BE2C (cell line): ENCODE measurements around the gene GATD1.
A peak's percentile ranks its signal among the peaks of the same experiment; 100 is the strongest.

Experiments used
- DNase-seq: peaks from one replicate; pipeline ENCODE4 v3.0.0-alpha.2; 2020
- H3K27me3 ChIP-seq: fragments of 250-450 bp; sonication (Bioruptor Pico); 2 replicates; pipeline ENCODE4 v1.5.1; 2020; ENCODE audit warnings: mild to moderate bottlenecking
- H3K36me3 ChIP-seq: fragments of 250-450 bp; sonication (Bioruptor Pico); 2 replicates; pipeline ENCODE4 v1.5.1; 2020; ENCODE audit warnings: mild to moderate bottlenecking
- H3K4me1 ChIP-seq: fragments of 250-450 bp; sonication (Bioruptor Pico); 2 replicates; pipeline ENCODE4 v1.5.1; 2020
- H3K4me3 ChIP-seq: 2 replicates; pipeline ENCODE4 v1.5.1; 2011; ENCODE audit warnings: low read depth, low read length
- H3K9me3 ChIP-seq: fragments of 250-450 bp; sonication (Bioruptor Pico); 2 replicates; pipeline ENCODE4 v1.5.1; 2020
- TF ChIP-seq, protein P1 (sequence below): IDR thresholded peaks from 2 replicates; pipeline ENCODE4 v1.5.1; 2012; ENCODE audit warnings: mild to moderate bottlenecking, low read depth, low read length

GATD1 gene

DNA sequence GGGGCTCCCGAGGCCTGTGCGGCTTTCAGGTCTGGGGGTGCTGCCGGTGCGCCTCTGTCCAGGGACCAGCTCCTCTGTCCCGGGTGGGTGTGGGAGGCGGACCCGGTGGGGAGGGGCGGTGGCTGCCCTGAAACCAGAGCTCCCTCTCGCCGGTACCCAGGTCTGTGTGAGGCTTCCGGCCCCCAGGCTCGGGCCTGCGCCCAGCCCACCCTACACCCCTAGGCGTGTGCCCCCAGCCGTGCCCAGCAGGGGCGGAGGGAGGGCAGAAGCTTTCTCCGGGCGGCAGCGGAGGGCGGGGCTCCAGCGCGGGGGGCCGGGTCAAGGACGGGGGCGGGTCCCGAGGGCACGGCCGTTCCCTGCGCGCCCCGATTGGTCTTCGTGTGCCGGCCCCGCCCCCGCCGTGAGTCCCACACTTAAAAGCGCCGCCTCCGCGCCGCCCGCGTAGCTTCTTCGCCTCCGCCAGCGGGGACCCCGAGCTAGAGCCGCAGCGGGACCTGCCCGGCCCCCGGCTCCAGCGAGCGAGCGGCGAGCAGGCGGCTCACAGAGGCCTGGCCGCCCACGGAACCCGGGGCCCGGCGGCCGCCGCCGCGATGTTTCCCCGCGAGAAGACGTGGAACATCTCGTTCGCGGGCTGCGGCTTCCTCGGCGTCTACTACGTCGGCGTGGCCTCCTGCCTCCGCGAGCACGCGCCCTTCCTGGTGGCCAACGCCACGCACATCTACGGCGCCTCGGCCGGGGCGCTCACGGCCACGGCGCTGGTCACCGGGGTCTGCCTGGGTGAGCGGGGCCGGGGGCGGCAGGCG, 42.0 kb upstream of the GATD1 start:
- TF ChIP-seq, protein P1, sequence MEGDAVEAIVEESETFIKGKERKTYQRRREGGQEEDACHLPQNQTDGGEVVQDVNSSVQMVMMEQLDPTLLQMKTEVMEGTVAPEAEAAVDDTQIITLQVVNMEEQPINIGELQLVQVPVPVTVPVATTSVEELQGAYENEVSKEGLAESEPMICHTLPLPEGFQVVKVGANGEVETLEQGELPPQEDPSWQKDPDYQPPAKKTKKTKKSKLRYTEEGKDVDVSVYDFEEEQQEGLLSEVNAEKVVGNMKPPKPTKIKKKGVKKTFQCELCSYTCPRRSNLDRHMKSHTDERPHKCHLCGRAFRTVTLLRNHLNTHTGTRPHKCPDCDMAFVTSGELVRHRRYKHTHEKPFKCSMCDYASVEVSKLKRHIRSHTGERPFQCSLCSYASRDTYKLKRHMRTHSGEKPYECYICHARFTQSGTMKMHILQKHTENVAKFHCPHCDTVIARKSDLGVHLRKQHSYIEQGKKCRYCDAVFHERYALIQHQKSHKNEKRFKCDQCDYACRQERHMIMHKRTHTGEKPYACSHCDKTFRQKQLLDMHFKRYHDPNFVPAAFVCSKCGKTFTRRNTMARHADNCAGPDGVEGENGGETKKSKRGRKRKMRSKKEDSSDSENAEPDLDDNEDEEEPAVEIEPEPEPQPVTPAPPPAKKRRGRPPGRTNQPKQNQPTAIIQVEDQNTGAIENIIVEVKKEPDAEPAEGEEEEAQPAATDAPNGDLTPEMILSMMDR: no peak
- DNase-seq: peak; percentile 87
- Histone ChIP-seq H3K9me3 (no peaks in the 10 kb centered on the region), H3K36me3 (no peaks in the 10 kb centered on the region), H3K4me3 (peak overlapping the region; percentile 53), H3K27me3 (no peaks in the 10 kb centered on the region), H3K4me1 (no peaks in the 10 kb centered on the region)

DNA sequence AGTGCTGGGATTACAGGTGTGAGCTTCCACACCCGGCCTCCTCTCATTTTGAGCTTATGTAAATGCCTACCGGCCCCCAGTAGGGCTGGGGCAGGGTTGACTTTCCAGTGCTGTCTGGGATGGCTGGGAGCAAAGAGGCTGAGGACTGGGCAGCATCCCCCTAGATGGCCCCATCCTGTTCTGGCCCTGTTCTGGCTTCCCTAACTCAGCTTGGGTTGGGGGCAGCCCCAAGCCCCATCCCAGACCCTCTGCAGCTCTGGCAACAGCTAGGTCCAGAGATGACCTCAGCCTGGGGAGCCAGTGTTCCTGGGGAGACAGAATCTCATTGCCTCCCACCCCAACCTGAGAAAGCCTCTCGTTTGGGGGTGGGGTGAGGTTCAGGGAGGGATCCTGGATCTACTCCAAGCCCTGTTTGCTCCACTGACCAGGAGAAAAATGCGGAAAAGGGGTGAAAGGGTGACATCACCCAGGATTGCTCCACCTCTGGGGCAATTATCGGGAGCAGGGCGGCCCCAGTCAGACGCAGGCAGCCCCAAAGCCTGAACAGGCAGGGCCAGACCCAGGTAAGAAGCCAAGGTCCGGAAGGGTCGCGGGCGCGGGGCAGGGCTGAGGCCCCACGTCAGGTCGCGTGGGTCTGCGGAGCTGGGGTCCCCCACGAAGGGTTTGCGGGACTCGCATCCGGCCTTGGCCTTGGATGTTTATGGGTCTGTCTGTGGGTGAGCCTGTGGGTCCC, 41.3 kb upstream of the GATD1 start, which contains the start of gene PNPLA2:
Gene PNPLA2 (plus strand): TSS at position 519 of the 733 bp plus-strand sequence. CDS start 805 bp downstream, outside the sequence.
- peak within 1 kb of the TSS; percentile 53 for H3K4me3 ChIP-seq
- DNase-seq: no peak
- no peaks in the 10 kb centered on the region for H3K4me1 ChIP-seq
- no peaks in the 10 kb centered on the region for H3K27me3 ChIP-seq
- no peaks in the 10 kb centered on the region for H3K9me3 ChIP-seq
- H3K36me3 ChIP-seq: peaks cover 2% of the 10 kb centered on the region
- TF ChIP-seq, protein P1: no peak

DNA sequence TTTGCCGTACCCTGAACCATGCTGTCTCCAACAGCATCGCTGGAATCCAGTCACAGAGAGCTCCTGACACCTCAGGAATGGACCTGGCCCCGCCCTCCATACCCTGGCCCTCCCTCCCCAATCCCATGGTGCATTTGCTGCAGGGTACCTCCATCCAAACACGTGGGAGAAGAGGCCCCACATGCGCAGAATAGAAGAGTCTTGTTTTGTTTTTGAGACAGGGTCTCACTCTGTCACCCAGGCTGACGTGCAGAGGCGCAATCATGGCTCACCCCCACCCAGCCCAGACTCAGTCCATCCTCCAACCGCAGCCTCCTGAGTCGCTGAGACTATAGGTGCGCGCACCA, 39.1 kb upstream of the GATD1 start:
- peaks cover 24% of the 10 kb centered on the region for H3K36me3 ChIP-seq
- TF ChIP-seq, protein P1: no peak
- no peaks in the 10 kb centered on the region for H3K27me3 ChIP-seq
- no peaks in the 10 kb centered on the region for H3K4me1 ChIP-seq
- no peak for DNase-seq
- H3K4me3 ChIP-seq: no peak overlapping the region
- H3K9me3 ChIP-seq: no peaks in the 10 kb centered on the region

DNA sequence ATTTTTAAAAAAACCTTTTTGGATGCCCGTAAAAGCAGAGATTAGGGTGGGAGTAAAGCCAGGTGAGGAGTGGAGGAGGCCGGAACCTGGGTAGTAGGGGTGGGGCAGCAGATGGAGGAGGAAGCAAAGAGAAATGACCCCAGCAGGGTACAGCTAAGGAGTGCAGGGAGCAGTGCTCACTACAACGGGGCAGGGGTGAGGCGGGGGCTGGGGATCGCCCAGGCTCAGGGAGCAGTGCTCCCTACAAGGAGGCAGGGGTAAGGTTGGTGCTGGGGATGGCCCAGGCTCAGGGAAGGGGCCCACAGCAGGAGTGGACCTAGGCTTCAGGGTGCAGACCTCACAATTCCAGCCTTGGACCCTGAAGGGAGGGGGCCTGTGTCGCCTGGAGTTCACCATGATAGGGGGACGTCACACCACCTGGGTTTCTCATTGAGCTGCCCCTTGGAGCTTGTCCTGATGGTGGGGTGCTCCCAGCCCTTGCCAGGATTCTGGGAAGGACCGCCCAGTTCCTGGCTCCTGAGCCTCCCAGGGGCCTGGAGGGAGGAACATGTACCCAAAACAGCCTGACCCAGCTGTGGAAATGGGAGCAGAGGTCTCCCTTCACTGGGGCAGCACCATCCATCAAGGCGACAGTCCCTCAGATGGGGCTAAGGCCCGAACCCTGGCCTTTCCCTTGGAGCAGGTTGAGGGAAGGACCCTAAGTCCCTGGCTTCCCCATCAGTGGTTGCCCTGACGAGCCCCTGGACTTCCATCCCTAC, 38.6 kb upstream of the GATD1 start:
- DNase-seq: no peak
- peaks cover 2% of the 10 kb centered on the region; the same call in 1 of the 2 replicates for H3K4me1 ChIP-seq
- H3K4me3 ChIP-seq: no peak overlapping the region
- H3K27me3 ChIP-seq: no peaks in the 10 kb centered on the region
- no peaks in the 10 kb centered on the region for H3K9me3 ChIP-seq
- peaks cover 29% of the 10 kb centered on the region for H3K36me3 ChIP-seq
- TF ChIP-seq, protein P1: no peak

DNA sequence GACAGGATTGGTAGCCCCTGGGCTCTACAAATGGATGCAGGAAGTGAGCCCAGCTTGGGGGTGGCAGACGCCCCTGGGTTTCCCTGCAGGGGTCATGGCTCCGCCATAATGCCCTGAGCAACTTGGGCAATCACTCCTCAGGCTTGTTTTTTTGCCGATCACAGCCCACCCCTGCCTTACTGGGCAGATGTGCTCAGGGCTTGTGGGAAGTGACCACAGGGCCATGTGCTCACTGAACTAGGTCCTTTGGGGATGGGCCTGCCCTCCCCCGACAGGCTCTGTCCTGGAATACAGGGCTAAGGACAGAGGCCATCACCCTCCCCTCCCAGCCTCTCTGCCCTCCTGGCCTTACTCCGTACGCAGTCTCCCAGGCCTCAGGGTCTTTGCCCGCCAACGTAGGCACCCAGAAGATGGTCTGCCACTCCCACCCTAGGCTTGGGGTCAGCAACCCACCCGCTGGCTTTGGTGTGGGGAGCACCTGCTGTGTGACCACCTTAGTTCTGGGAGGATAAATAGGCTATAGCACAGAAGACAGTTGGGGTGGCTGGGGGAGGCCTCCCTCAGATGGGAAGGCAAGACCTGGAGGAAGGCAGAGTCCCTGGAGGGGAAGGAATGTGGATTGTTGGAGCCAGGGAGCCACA, 36.3 kb upstream of the GATD1 start:
- H3K4me1 ChIP-seq: peaks cover 2% of the 10 kb centered on the region; the same call in 1 of the 2 replicates
- H3K9me3 ChIP-seq: no peaks in the 10 kb centered on the region
- no peak overlapping the region for H3K4me3 ChIP-seq
- peaks cover 29% of the 10 kb centered on the region for H3K36me3 ChIP-seq
- no peaks in the 10 kb centered on the region for H3K27me3 ChIP-seq
- no peak for DNase-seq
- TF ChIP-seq, protein P1: no peak
